Raji (cell line): ENCODE data around the gene RABL2A.
"Not testable (repeated sequence)": the region's sequence is repeated elsewhere in the genome, so short reads cannot be mapped to it uniquely, and the experiment has no call there.

Source experiments
- POLR2A ChIP-seq: IDR thresholded peaks from 2 replicates; pipeline ENCODE4 v1.6.1; 2011; ENCODE audit warnings: low read depth, low read length, control low read depth; ENCODE audit not compliant: insufficient read depth

Gene RABL2A

GRCh38 chr2:113626616-113627330 is at the start of gene RABL2A:
Gene RABL2A (plus strand): TSS chr2:113627266. CDS start chr2:113628607, 1,341 bp downstream.
- TF ChIP-seq POLR2A: not testable (repeated sequence)

DNA sequence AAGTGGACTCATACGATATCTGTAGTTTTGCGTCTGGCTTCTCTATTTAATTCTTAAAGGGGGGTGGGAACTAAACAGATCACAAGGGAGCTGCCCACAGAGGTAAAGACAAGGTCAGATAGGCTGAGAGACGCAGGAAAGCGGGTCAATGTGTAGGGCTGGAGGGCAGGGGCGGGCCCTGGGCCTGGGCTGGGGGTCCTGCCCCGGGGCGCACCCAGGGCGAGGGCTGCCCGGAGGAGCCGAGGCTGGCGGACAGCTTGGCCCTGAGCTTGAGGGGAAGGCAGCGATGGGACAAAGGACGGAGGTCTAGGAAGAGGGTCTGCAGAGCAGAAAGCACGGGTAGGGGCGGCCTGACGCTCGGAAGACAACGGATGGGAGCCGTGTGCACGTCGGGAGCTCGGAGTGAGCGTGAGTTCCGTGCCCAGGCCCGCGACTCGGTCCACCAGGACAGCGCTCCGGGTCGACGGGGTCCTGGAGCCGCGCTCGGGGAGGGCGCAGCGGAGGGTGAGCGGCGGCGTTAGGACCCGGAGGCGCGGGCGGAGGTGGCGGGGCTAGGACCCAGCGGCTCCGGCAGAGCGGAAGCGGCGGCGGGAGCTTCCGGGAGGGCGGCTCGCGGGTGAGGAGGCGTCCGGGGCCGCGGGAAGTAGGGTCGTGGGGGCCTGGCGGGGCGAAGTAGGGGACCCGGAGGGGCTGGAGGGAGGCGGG is 43.4 kb upstream of the RABL2A start:
- TF ChIP-seq POLR2A: peak; percentile 55; the same call in 1 of the 2 replicates

GRCh38 chr2:113602040-113602769 is 24.9 kb upstream of the RABL2A start:
- TF ChIP-seq POLR2A: 0 out of 2 replicates have a peak, but pooled peaks have one; percentile 39

GRCh38 chr2:113602869-113603466 is 24.1 kb upstream of the RABL2A start:
- TF ChIP-seq POLR2A: no peak

DNA sequence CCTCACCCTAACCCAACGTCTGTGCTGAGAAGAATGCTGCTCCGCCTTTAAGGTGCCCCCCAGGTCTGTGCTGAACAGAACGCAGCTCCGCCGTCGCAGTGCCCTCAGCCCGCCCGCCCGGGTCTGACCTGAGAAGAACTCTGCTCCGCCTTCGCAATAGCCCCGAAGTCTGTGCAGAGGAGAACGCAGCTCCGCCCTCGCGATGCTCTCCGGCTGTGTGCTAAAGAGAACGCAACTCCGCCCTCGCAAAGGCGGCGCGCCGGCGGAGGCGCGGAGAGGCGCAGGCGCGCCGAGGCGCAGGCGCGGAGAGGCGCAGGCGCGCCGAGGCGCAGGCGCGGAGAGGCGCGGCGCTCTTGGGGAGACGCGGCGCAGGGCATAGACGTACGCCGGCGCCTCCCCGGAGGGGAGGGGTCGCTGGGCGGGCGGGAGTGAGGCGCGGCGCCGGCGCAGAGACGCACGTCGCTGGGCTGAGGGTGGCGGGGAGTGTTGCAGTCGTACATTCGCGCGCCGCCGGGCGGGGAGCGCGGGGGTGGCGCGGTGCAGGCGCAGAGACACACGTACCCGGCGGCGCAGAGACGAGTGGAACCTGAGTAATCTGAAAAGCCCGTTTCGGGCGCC is 23.5 kb upstream of the RABL2A start:
- TF ChIP-seq POLR2A: peak; percentile 80

GRCh38 chr2:113604085-113604477 is 23.0 kb upstream of the RABL2A start:
- peak; percentile 43 for TF ChIP-seq POLR2A

GRCh38 chr2:113672326-113672932 is 45.4 kb downstream of the RABL2A start:
- TF ChIP-seq POLR2A: no peak

DNA sequence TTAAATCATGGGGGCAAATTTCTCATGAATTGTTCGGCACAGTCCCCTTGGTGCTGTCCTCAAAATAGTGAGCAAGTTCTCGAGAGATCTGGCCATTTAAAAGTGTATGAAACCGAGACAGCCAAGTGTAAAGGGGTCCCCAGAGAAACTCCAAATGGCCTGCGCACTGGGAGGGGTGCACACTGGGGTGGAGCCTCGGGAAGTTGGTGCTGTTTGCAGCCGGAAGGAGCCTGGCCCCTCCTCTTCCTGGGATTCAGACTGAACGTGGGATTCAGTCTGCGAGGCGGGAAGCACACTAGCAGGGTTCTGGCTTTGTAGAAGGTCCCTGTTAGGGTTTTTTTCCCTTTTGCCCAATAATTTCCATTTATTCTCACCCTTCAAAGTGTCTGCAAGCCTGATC is 48.8 kb downstream of the RABL2A start:
- TF ChIP-seq POLR2A: no peak

- no peak for TF ChIP-seq POLR2A
Measured at GRCh38 chr2:113676623-113677266, 49.7 kb downstream of the RABL2A start.

- TF ChIP-seq POLR2A: no peak
Measured at GRCh38 chr2:113677330-113677729, 50.3 kb downstream of the RABL2A start.

GRCh38 chr2:113679457-113679856 is 52.4 kb downstream of the RABL2A start:
- TF ChIP-seq POLR2A: no peak

- TF ChIP-seq POLR2A: no peak
Measured at GRCh38 chr2:113685471-113685870, 58.4 kb downstream of the RABL2A start.

- no peak for TF ChIP-seq POLR2A
Measured at GRCh38 chr2:113686537-113686936, 59.5 kb downstream of the RABL2A start.
